GM19023 (cell line): ENCODE results near the gene FCHSD2.
"Not testable (repeated sequence)": the region's sequence is repeated elsewhere in the genome, so short reads cannot be mapped to it uniquely, and the experiment has no call there.

Source experiments
- ATAC-seq: cut with Tn5 transposase; IDR thresholded peaks from one replicate; pipeline ENCODE4 v1.9.1; 2021; ENCODE audit warnings: mild to moderate bottlenecking, moderate library complexity; ENCODE audit not compliant: unreplicated experiment

Gene FCHSD2

DNA sequence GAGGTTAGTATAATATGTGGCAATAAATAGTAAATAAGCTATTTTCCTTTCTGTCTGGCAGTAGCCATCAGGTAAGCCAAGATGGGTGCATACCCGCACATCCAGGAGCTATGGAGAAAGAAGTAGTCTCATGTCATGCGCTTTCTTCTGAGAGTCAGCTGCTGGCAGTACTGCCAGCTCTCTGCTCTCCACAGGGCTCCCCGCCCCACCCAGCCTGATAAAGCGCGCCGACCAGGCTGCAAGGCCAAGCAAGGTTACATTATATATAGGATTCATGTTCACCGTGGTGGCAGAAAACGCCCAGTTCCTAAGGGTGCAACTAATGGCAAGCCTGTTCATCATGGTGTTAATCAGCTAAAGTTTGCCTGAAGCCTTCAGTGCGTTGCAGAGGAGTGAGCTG, 201.7 kb downstream of the FCHSD2 start:
- no peak for ATAC-seq

GRCh38 chr11:72939031-72939430, 203.1 kb downstream of the FCHSD2 start:
- no peak for ATAC-seq

GRCh38 chr11:72937439-72937838, 204.7 kb downstream of the FCHSD2 start:
- ATAC-seq: no peak

- ATAC-seq: no peak
These were observed 206.4 kb downstream of the FCHSD2 start for GRCh38 chr11:72935700-72936099.

DNA sequence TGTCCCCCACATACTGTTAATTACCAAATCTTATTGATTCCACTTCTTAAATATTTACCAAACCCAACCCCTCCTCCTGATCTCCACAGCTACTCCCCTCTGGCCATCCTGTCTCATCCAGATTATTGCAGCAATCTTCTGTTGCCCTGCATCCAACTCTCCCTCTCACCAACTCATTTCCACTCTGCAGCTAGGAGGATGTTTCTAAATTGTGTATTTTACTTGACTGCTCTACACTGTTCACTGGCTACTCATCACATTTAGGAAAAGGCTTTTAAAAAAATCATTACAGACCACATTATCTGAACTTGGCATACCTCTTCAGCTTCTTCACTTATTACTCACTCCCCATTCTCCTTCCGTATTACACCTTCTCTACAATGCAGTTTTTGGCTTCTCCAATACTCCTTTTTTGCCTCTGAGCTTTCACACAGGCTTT, 210.0 kb downstream of the FCHSD2 start:
- ATAC-seq: no peak

- ATAC-seq: no peak
These were observed 212.1 kb downstream of the FCHSD2 start for GRCh38 chr11:72930008-72930407.

DNA sequence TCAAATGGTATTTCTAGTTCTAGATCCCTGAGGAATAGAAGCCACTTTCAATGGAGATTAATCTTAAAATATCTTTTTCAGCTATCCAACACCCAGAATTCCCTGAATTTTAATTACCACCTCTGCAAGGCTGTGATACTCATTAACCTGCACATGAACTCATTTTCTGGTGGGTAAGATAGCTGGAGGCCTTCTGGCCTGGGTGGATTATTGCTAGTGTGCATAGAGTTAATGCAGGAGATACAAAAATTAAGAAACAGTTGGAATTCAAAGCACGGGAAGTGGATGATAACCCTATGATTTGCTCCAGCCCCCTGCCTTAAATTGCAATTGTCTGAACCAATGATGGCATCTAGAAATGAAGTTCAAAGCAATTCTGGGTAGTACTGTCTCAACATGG, 212.9 kb downstream of the FCHSD2 start:
- ATAC-seq: no peak

DNA sequence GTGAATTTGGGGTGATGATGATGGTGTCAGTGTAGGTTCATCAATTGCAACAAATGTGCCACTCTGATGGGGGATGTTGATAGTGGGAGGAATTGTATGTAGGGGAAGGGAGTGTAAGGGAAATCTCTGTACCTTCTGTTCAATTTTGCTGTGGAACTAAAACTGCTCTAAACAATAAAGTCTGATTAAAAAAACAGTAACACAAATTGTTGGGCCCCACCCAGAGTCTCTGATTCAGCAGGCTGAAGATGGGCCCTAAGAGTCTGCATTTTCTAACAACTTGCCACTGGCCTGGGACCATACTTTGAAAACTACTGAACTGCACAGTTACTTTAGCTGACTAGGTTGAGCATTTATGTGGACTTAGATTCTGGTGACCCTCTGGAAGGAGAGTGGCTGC, 214.7 kb downstream of the FCHSD2 start:
- ATAC-seq: no peak

- no peak for ATAC-seq
These were observed 216.0 kb downstream of the FCHSD2 start for GRCh38 chr11:72926076-72926475.

DNA sequence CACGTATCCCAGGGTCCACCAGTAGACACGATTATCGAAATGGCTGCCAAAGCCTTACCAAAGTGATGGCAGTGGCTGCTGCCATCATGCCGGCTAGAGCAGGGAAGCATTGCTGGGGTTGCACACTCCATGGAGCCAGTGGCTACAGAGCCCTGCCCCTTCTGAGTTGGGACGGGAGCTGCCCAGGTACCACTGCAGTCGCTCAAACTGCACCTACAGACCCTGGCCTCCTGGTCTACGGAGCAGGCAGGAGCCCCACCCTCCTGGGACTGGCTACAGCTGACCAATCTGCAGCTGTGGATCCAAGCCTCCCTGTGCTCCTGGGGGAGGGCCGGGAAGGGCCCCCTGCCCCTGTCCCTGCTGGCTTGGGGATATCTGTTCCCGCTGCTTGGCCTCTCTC, 216.5 kb downstream of the FCHSD2 start:
- no peak for ATAC-seq

DNA sequence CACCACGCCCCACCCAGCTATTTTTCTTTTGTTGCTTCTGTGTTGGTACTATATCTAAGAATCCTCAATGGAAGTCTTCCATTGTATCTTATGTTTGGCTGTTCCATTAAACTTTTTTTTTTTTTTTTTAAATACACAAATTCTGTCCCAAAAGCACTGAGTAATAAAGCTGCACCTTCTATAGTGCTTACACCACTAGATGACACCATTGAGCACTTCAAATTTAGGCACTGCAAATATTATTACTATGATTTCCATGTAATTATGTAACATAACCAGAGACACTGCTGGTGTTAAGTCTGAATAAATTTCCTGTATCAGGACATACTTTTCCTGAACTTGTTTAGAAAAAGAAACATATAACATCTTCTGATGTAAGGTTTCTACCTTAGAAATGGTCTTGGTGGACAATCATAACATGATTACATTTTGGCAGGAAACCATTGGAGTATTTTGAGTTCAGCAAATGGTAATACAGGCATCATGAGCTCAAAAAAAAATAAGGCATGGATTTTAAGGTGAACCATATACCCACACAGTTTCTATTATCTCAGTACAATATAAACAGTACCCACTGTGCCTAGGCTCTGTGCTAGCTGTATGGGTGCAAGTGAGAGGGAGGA, 217.4 kb downstream of the FCHSD2 start:
- ATAC-seq: no peak

GRCh38 chr11:72921028-72921716, 220.9 kb downstream of the FCHSD2 start:
- no peak for ATAC-seq

GRCh38 chr11:72920001-72920400, 222.1 kb downstream of the FCHSD2 start:
- no peak for ATAC-seq

GRCh38 chr11:72918851-72919250, 223.3 kb downstream of the FCHSD2 start:
- ATAC-seq: no peak

DNA sequence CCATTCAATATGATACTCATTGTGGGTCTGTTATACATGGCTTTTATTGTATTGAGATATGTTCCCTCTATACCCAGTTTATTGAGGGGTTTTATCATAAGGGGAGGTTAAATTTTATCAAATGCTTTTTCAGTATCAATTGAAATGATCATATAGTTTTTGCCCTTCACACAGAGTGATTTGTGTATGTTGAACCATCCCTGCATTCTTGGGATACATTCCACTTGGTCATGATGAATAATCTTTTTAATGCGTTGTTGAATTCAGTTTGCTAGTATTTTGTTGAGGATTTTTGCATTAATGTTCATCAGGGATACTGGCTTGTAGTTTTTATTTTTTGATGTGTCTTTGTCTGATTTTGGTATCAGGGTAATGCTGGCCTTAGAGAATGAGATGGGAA, 229.9 kb downstream of the FCHSD2 start:
- ATAC-seq: no peak

GRCh38 chr11:72909558-72910388, 232.3 kb downstream of the FCHSD2 start:
- ATAC-seq: not testable (repeated sequence)

DNA sequence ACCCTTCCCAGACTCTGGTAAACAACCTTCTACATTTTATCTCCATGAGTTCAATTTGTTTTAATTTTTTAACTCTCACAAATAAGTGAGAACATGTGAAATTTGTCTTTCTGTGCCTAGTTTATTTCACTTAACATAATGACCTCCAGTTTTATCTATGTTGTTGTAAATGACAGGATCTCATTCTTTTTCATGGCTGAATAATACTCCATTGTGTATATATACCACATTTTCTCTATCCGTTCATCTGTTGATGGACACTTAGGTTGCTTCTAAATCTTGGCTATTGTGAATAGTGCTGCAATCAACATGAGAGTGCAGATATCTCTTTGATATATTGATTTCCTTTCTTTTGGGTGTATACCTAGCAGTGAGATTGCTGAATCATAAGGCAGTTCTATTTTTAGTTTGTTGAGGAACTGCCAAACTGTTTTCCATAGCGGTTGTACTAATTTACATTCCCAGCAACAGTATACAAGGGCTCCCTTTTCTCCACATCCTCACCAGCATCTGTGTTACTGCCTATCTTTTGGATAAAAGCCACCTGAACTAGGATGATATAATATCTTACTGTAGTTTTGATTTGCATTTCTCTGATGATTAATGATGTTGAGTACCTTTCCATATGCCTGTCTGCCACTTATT, 234.0 kb downstream of the FCHSD2 start:
- no peak for ATAC-seq

DNA sequence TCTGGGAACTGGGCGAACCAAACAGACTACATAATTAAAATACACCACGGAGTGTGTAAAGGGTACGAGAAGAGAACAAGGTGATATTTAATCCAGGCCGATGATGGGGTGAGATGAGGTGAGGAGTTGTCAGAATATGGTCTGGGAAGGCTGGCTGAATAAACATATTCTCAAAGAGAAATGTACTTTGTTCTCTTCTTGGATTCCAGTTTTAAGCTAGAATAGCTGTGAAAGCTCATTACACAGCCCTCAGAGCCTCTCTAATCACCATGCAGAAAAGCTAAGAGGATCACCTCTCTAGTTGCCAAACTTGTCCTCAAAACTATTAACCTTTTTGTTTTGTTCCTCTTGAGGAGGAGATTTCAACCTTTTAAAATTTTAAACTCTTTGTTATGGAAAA, 238.1 kb downstream of the FCHSD2 start:
- no peak for ATAC-seq

GRCh38 chr11:72901374-72901773, 240.7 kb downstream of the FCHSD2 start:
- ATAC-seq: no peak

DNA sequence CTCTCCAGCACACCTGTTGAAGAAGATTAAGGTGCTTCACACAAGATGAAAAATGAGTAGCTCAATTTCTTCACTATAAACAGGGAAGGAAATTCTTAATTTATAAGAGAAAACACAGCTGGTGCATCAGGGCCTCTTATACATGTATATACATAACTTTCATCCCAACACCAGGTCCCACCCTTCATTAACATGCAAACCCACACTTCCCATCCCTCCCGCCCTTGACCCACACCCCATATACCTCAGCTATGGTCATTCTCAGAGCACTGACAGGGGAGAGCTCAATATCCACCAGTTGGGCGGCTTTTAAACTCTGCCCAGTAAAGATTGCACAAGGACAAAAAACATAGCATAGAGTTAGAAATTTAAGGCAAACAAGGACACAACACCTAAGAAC, 242.1 kb downstream of the FCHSD2 start:
- no peak for ATAC-seq

- no peak for ATAC-seq
These were observed 242.9 kb downstream of the FCHSD2 start for GRCh38 chr11:72899238-72899637.
